Panc1 (cell line): ENCODE data around the gene POLE. TPM values are rescaled to one million over a fixed set of nuclear protein-coding genes. Genes with fewer than 3 reads are reported as not detected.

Experiments used
- ATAC-seq: fragments of 200-7000 bp; cut with Tn5 transposase; 2 replicates; pipeline ENCODE4 v1.9.1; 2020; ENCODE audit warnings: mild to moderate bottlenecking, moderate library complexity
- BruUV-seq: library from RNA; stranded (reverse); fragments of 400-500 nt; replicated peaks from 2 replicates; lab custom pipeline; 2021; lab: Mats Ljungman, UMichigan
- CTCF ChIA-PET: fragments of 300-600 bp; sonication (Branson Sonifier 250); formaldehyde crosslinking; loops from one replicate; lab custom pipeline; 2022; ENCODE audit warnings: antibody characterized with exemption; lab: Charles Lee
- POLR2A ChIA-PET: fragments of 300-600 bp; sonication (Branson Sonifier 250); formaldehyde crosslinking; loops from one replicate; lab custom pipeline; 2022; ENCODE audit warnings: antibody characterized with exemption; lab: Charles Lee
- DNase-seq: peaks from one replicate; pipeline ENCODE4 v3.0.0-alpha.2; 2010; ENCODE audit warnings: low read depth, low spot score
- H3K27ac ChIP-seq: 2 replicates; pipeline ENCODE4 v1.5.1; 2011; ENCODE audit warnings: mild to moderate bottlenecking, low read length, inconsistent platforms
- H3K27me3 ChIP-seq: fragments of 200-500 bp; sonication (Bioruptor generic); 2 replicates; pipeline ENCODE4 v1.6.0; 2014; ENCODE audit warnings: low read length, inconsistent platforms; ENCODE audit not compliant: control insufficient read depth, insufficient read depth
- H3K36me3 ChIP-seq: fragments of 200-500 bp; sonication (Bioruptor generic); 2 replicates; pipeline ENCODE4 v1.5.1; 2014; ENCODE audit warnings: inconsistent platforms, mild to moderate bottlenecking, low read length, moderate library complexity; ENCODE audit not compliant: control insufficient read depth, insufficient read depth
- H3K4me1 ChIP-seq: 2 replicates; pipeline ENCODE4 v1.5.1; 2011; ENCODE audit warnings: inconsistent platforms, mild to moderate bottlenecking, low read length, moderate library complexity; ENCODE audit not compliant: control insufficient read depth, insufficient read depth
- H3K4me3 ChIP-seq, 2 experiments: 2 replicates each; pipeline ENCODE4 v1.5.1; 2011 to 2012; ENCODE audit warnings: low read depth in 2 of 2, low read length in 2 of 2, mild to moderate bottlenecking in 2 of 2, inconsistent platforms in 1 of 2, moderate library complexity in 1 of 2
- H3K9me3 ChIP-seq: fragments of 200-500 bp; sonication (Bioruptor generic); 2 replicates; pipeline ENCODE4 v1.5.1; 2014; ENCODE audit warnings: low read depth, mild to moderate bottlenecking, inconsistent platforms, low read length, moderate library complexity; ENCODE audit not compliant: control insufficient read depth, insufficient read depth
- POLR2AphosphoS5 ChIP-seq: IDR thresholded peaks from 2 replicates; pipeline ENCODE4 v1.6.1; 2012; ENCODE audit warnings: mild to moderate bottlenecking, low read depth, low read length, moderate library complexity
- SIN3A ChIP-seq: IDR thresholded peaks from 2 replicates; pipeline ENCODE4 v1.6.1; 2012; ENCODE audit warnings: low read depth, mild to moderate bottlenecking, low read length, moderate library complexity, borderline replicate concordance; ENCODE audit not compliant: insufficient read depth
- TCF7L2 ChIP-seq: IDR thresholded peaks from 2 replicates; pipeline ENCODE4 v1.6.1; 2011; ENCODE audit warnings: mild to moderate bottlenecking, low read depth, low read length, inconsistent platforms
- in situ Hi-C: cut with HindIII; loops from 2 replicates; pipeline ENCODE4 v1.10.0; 2016; ENCODE audit warnings: low sequenced_read_pairs, low pct_unique_long_range_greater_than_20kb
- intact Hi-C: fragments of 100-400 bp; cut with micrococcal nuclease; formaldehyde crosslinking; loops from one replicate; pipeline ENCODE4 v1.10.0; 2022; ENCODE audit not compliant: unreplicated experiment
- total RNA-seq: library from RNA; stranded (reverse); gene quantifications from one replicate; pipeline ENCODE4 v1.2.1, GENCODE V29; 2021; ENCODE audit not compliant: unreplicated experiment
- TF ChIP-seq, protein P1 (sequence below): fragments of 450-650 bp; IDR thresholded peaks from 2 replicates; pipeline ENCODE4 v1.5.1; 2017; ENCODE audit warnings: mild to moderate bottlenecking
- TF ChIP-seq, protein P2 (sequence below), 2 experiments: IDR thresholded peaks; 2 replicates each; pipeline ENCODE4 v1.6.1; 2011 to 2012; ENCODE audit warnings: low read depth in 2 of 2, control low read depth in 1 of 2, low read length in 1 of 2, mild to moderate bottlenecking in 1 of 2, moderate library complexity in 1 of 2; ENCODE audit not compliant: insufficient read depth in 1 of 2

The POLE gene
- total RNA-seq, 1 experiment from 2014 or later: 112 TPM

GRCh38 chr12:132610866-132611602 lies 76.1 kb downstream of the POLE start:
- BruUV-seq: no TSS peak

DNA sequence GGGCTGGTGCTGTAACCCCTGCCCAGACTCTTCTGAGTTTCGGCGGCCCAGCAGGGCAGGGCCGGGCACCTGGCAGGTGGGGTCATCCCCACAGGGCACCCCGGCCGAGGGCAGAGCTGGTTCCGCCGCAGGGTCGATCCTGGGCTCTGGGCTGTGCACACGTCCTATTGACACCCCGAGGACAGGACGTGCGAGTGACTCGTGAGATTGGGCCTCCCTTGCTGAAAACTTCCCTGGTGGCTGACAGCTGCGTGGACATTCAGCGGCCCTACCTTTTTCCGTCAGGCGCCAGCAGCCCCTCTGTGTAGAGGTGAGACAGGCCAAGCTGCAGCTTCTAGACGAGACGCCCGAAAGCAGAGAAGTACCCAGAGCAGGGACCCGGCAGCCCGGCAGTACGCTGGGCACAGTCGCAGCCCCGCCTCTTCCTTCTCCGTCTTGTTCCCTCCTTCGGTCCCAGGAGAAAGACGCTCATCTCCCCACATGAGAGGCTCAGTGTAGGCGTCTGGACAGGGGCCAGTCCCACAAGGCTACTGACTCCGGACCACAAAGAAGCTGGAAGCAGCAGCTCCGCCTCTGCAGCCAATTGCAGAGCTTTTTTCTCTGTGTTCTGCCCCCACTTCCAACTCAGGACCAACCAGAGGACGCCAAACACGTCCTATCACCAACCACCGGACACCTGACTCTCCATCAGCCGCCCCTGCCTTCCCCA lies 76.9 kb downstream of the POLE start, which contains the start of gene LRCOL1:
Gene LRCOL1, minus strand, starts transcription at position 532 of the 709 bp plus-strand sequence. CDS start 4,331 bp downstream, outside the sequence.
- no peaks in the 10 kb centered on the region for H3K27me3 ChIP-seq
- peaks cover 29% of the 10 kb centered on the region for H3K4me1 ChIP-seq
- in situ Hi-C loops: no loop called here
- TF ChIP-seq TCF7L2: no peak
- TF ChIP-seq SIN3A: no peak
- TF ChIP-seq, protein P1, sequence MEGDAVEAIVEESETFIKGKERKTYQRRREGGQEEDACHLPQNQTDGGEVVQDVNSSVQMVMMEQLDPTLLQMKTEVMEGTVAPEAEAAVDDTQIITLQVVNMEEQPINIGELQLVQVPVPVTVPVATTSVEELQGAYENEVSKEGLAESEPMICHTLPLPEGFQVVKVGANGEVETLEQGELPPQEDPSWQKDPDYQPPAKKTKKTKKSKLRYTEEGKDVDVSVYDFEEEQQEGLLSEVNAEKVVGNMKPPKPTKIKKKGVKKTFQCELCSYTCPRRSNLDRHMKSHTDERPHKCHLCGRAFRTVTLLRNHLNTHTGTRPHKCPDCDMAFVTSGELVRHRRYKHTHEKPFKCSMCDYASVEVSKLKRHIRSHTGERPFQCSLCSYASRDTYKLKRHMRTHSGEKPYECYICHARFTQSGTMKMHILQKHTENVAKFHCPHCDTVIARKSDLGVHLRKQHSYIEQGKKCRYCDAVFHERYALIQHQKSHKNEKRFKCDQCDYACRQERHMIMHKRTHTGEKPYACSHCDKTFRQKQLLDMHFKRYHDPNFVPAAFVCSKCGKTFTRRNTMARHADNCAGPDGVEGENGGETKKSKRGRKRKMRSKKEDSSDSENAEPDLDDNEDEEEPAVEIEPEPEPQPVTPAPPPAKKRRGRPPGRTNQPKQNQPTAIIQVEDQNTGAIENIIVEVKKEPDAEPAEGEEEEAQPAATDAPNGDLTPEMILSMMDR: no peak
- TF ChIP-seq, protein P2, sequence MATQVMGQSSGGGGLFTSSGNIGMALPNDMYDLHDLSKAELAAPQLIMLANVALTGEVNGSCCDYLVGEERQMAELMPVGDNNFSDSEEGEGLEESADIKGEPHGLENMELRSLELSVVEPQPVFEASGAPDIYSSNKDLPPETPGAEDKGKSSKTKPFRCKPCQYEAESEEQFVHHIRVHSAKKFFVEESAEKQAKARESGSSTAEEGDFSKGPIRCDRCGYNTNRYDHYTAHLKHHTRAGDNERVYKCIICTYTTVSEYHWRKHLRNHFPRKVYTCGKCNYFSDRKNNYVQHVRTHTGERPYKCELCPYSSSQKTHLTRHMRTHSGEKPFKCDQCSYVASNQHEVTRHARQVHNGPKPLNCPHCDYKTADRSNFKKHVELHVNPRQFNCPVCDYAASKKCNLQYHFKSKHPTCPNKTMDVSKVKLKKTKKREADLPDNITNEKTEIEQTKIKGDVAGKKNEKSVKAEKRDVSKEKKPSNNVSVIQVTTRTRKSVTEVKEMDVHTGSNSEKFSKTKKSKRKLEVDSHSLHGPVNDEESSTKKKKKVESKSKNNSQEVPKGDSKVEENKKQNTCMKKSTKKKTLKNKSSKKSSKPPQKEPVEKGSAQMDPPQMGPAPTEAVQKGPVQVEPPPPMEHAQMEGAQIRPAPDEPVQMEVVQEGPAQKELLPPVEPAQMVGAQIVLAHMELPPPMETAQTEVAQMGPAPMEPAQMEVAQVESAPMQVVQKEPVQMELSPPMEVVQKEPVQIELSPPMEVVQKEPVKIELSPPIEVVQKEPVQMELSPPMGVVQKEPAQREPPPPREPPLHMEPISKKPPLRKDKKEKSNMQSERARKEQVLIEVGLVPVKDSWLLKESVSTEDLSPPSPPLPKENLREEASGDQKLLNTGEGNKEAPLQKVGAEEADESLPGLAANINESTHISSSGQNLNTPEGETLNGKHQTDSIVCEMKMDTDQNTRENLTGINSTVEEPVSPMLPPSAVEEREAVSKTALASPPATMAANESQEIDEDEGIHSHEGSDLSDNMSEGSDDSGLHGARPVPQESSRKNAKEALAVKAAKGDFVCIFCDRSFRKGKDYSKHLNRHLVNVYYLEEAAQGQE (IDR thresholded peaks at IDR 0.05; ENCODE audit: insufficient read depth in 1 of 2, low read depth in 2 of 2, low read length in 1 of 2): no peak
- no peak for TF ChIP-seq POLR2AphosphoS5
- no TSS peak for BruUV-seq
- no peaks in the 10 kb centered on the region for H3K9me3 ChIP-seq
- intact Hi-C loops: no loop called here
- CTCF ChIA-PET: interaction anchor here (0.5 to 0.9 kb wide), 2 partner anchors 49 to 88 kb away, joined by 3 read pairs; no protein-coding TSS in a partner anchor
- ATAC-seq (no peak), DNase-seq (no peak)
- POLR2A ChIA-PET: no interaction called here
- H3K4me3 ChIP-seq: no peak within 1 kb of the TSS
- no peaks in the 10 kb centered on the region for H3K36me3 ChIP-seq
- H3K27ac ChIP-seq: no peak within 1 kb of the TSS

More at GRCh38 chr12:132610866-132611602, 76.1 kb downstream of the POLE start:
- ChIA-PET POLR2A (interaction anchor here (0.5 kb wide), 1 partner anchor 11 kb away, joined by 3 read pairs; no protein-coding TSS in a partner anchor), CTCF (interaction anchor here (0.5 kb wide), 1 partner anchor 88 kb away, joined by 3 read pairs; no protein-coding TSS in a partner anchor)
- in situ Hi-C loops: no loop called here
- no peak for DNase-seq
- no peak for ATAC-seq
- H3K27me3 ChIP-seq: no peaks in the 10 kb centered on the region; the same call in 1 of the 2 replicates
- H3K36me3 ChIP-seq: no peaks in the 10 kb centered on the region
- intact Hi-C loops: no loop called here
- no peak for TF ChIP-seq TCF7L2
- TF ChIP-seq, protein P2 (IDR thresholded peaks at IDR 0.05; ENCODE audit: insufficient read depth in 1 of 2, low read depth in 2 of 2, low read length in 1 of 2): no peak
- TF ChIP-seq POLR2AphosphoS5: no peak
- TF ChIP-seq, protein P1: no peak
- no peak for TF ChIP-seq SIN3A
- H3K4me3 ChIP-seq: no peak overlapping the region
- peaks cover 29% of the 10 kb centered on the region for H3K4me1 ChIP-seq
- no peak overlapping the region for H3K27ac ChIP-seq
- no peaks in the 10 kb centered on the region for H3K9me3 ChIP-seq
